HG03439 (cell line): Measurements from ENCODE around the gene KIDINS220.

Experiments used
- ATAC-seq: cut with Tn5 transposase; IDR thresholded peaks from one replicate; pipeline ENCODE4 v1.9.1; 2021; ENCODE audit warnings: mild to moderate bottlenecking, moderate library complexity; ENCODE audit not compliant: unreplicated experiment

Gene KIDINS220

DNA sequence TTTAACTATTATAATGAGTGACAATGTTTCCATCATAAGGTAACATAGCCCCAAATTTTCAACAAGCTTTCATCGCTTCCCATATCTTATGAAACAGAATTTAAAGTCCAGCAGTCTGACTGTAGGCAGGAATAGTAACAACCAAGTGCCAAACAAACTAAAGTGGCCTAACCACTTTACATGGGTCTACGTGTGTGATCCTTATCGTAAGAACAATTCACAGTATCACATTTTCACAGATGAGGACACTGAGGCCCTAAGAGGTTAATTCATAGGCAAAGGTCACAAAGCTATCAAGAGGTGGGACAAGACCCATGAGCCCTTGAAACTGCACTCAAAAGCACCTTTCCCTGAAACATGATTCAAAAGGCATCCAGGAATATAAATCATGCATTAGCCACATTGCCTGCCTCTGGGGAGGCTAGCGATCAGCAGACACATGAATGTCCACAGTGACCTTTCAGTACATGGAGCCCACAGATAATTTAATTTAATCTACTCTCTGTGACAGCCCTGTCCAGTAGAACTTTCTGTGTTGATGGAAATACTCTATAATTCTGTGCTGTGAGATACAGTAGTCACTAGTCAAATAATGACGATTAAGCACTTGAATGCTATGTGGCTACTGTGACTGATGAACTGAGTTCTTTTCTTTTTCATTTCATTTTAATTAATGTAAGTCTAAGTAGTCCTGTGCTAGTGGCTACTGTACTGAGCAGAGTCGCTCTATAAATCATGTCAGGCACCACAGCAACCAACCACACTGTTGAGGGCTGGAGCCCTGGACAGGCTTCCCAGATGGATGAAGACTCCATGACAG, 30.3 kb downstream of the KIDINS220 start:
- no peak for ATAC-seq

DNA sequence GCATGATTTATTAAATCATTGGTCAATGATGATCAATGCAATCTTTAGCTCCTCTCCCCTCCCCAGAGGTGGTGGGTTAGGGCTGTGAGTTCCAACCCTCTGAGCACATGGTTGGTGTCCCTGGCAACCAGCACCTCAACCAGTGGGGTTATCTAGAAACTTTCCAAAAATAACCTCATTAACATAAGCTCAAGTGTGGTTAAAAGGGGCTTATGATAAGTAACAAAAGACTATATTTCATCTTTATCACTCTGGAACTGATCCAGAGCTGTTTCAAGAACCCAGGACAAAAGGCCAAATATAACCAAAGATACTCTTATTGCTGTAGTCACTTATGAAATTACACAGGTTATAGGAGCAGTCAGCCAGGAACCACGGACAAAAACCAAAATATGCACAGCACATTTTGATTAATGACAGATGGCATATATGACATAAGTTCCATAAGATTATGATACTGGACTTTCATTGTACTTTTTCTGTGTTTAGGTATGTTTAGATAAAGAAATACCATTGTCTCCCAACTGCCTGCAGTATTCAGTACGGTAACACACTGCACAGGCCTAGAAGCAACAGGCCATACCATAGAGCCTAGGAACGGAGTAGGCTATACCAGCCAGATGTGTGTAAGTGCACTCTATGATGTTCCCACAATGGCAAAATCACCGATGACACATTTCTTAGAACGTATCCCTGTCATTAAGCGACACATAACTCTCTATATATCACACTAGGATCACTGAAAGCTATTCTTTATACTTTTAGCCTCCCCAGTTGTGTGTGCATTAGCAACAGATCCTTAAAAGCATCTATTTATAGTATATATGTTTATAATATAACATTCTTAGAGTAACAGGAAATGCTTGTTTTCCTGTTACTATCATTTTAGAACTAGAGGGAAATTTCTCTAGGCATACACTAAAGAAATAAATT, 31.9 kb downstream of the KIDINS220 start:
- ATAC-seq: no peak

GRCh38 chr2:8803658-8804379, 33.6 kb downstream of the KIDINS220 start:
- peak; percentile 99 for ATAC-seq

DNA sequence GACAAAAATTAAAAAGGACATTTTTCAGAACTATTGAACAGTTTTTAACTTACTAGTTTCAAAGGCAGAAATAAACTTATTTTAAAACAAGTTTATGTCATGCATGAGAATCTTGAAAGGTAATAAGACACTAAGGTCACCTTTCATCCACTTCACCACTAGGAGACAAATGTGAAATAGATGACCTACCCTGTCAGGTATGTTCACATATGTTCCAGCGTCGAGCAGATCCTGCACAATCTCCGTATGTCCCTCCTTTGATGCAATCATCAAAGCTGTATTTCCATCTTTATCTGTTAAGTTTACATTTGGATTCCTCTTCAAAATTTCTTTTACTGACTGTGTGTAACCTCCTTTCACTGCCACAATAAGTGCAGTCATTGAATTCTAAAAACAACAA, 34.7 kb downstream of the KIDINS220 start:
- ATAC-seq: no peak

DNA sequence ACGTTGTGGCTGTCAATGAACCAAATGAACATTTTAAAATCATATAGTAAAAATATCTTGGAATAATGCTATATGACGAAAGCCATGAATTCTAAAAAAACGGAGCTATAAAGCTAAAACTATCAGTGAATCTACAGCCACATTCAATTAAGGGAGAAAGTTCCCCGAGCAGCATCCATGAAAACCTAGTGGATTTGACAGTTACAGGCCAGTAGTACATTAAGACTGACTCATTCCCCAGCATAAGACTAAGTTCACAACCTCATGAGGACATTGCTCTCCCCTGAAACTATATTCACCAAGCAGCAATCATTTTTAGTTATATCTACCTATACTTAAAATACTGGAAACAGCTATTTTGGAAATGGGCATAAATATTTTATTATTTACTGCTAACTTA, 36.6 kb downstream of the KIDINS220 start:
- ATAC-seq: no peak

- no peak for ATAC-seq
These were observed 37.2 kb downstream of the KIDINS220 start for GRCh38 chr2:8800218-8800617.

DNA sequence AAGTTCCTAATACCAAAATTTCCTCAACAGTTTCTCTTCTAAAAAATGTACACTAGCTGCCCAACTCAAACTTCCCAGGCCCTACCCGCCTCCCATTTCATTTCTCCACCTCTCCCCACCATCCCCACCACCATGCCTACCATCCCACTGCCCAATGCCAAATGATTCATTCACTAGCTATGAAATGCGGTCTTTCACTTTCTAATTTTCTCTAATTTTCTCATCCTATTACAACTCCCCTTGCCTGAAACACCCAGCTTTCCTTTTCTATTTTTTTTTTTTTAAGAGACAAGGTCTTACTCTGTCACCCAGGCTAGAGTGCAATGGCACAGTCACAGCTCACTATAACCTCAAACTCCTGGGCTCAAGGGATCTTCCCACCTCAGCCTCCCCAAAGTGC, 38.4 kb downstream of the KIDINS220 start:
- ATAC-seq: no peak

DNA sequence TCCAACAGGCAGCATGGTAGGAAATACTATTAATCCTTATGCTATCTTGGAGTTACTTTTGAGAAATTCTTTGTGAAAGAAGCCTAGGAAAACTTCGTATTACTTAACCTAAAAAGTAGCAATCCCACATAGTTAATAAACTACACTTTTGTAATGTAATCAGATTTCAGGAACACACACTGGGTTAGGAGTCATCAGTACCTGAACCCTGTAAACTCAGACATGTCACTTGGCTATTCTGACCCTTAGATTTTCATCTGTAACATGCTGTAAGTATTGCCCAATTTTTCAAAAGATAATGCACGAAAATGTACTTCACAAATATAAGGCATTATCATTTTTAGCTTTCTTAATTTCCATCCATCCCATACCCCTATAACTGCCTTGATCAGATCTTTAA, 39.0 kb downstream of the KIDINS220 start:
- ATAC-seq: no peak

DNA sequence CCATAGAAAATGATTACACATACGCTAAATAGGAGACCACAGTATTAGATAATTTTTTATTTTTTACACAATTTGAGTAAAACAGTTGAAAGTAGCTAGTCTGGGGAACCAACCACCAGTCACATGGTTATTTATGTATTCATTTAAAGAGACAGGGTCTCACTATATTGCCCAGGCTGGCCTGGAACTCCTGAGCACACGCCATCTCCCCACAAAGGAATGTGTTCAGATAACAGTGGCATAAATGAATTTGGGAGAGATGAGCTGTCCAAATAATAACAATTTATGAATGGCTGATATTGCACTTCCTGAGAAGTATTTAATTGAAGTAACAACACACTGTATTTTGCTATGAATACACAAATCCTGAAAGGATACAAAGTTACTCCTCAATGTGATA, 39.7 kb downstream of the KIDINS220 start:
- no peak for ATAC-seq

- ATAC-seq: peak; percentile 70
These were observed 40.4 kb downstream of the KIDINS220 start for GRCh38 chr2:8796878-8797550.

DNA sequence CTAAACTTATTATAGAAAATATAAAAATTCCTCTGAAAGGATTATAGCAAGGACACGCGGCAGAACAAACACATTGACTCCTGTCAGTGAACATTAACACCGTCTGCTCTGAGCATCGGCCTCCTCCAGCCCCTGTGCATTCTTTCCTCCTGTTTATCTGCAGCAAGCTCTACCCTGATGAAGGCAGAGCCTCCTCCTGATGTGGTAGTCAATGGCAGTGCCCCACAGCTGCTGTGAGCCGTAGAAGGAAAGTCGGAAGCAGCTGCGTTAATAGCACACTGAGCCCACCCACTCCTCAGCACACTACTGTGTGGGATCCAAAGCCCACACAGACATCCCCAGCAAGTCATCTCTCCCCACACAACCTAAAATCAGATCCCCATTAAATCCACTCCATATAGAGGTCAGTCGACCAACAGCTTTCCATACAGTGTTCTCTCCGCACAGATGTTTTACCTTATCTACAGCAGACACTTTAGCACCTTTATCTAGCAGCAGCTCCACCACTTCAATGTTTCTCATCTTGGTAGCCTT, 41.0 kb downstream of the KIDINS220 start:
- no peak for ATAC-seq

- ATAC-seq: no peak
These were observed 42.2 kb downstream of the KIDINS220 start for GRCh38 chr2:8794923-8795825.

GRCh38 chr2:8790739-8791162, 46.7 kb downstream of the KIDINS220 start:
- peak; percentile 56 for ATAC-seq

GRCh38 chr2:8786463-8786862, 51.0 kb downstream of the KIDINS220 start:
- no peak for ATAC-seq

DNA sequence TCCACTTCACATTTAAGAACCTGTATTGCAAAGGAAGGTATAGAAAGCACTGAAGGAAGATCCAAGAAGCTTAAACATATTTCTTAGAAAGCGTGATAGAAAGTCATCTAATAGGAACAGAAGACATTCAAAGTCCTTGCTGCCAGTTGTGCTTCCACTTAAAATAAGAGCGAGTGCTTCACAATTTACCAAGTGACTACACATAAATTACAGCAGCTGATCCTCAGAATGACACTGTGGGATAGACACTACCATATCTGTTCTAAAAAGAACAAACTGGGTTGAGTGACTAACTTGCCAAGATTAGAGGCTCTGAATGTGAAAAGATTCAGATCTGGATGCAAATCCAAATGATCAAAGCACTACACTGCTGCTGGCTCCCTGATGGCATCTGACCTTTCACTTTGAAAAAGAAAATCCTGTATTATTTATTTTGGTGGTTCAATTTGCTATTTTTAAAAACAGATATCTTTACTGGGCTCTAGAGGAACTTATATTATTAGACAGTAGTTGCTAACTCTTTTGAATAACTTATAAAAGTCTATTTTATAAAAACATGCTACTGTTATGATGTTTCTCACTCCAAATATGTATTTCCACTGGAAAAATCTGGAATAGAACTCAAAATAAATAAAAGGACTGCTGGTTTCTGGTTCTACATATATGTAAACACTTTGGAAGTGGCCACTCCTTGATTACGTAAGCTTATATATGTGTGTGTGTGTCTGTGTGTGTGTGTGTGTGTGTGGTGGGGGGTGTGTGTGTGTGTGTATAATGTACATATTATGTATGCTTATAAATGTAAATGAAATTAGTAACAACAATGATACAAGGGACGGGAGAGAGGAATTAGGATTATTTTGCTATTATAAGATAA, 57.4 kb downstream of the KIDINS220 start:
- no peak for ATAC-seq

GRCh38 chr2:8774371-8774770, 63.0 kb downstream of the KIDINS220 start:
- ATAC-seq: no peak

DNA sequence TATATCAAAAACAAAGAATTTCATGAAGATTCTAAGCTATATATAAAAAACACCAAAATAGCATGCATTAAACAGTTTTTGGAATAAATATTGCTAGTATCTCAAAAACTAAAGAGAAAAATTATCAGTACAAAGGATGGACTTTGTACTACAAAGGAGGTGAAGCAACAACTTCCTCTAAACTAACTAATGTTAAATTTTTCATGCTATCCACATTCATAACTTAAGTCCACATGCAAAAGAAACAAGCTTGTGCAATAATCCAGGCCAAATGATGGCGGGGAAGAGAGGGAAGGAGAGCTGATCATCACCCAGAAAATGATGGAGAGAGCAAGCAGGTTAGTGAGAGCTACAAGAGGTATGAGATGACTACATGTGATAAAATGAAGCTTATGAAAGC, 70.1 kb downstream of the KIDINS220 start:
- ATAC-seq: no peak

- ATAC-seq: no peak
These were observed 75.8 kb downstream of the KIDINS220 start for GRCh38 chr2:8761529-8762164.
